Placental pericyte (primary cell): Measurements from ENCODE around the gene POLR2E. TPM values are rescaled to one million over a fixed set of nuclear protein-coding genes. Genes with fewer than 3 reads are reported as not detected.

Source experiments
- total RNA-seq: library from RNA; depleted of rRNA; stranded (reverse); fragments of >200 nt; gene quantifications from 2 replicates; pipeline ENCODE4 v1.2.3, GENCODE V29; 2012

Gene POLR2E
- 111 and 123 TPM in 2 replicates for total RNA-seq

DNA sequence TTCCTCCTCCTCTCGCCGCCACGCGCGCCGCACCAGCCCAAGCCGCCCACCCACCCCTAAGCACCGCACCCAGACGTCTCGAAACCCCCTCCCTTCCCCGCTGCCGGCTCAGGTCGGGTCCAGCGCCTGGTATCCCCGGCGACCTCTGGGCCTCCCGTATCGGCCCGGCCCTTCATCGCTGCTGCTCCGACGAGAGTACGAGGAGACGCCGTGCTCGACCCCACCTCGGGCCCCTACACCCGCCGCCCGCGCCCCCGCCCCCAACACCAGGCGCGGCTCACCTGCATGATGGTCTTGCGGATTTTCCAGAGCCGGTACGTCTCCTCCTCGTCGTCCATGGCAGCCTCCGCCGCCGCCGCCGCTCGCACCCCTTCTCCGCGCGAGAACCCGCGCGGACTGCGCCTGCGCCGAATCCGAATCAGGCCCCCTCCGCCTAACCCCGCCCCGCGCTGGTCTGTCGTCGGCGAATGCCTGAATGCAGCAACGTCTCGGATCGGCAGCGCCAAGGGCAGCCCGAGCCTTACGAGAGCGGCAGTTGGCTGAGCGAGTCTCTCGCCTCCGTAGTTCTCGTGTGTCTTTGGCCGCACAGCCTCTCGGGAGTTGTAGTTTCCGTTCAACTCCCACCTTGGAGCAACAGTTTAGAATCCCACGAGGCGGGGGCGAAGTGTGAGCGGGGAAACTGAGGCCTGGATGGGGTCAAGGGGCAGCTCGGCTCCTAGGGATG lies at the start of gene POLR2E:
TSS of gene POLR2E (minus strand) at position 398 of the 724 bp plus-strand sequence. CDS start at position 338, 60 bp downstream.

GRCh38 chr19:1103708-1104310 lies 8.6 kb upstream of the POLR2E start, which contains the start of gene GPX4:
Gene GPX4 (plus strand): TSS chr19:1103994. CDS start chr19:1104044, 50 bp downstream.

GRCh38 chr19:1066748-1067340 lies 28.3 kb downstream of the POLR2E start, which contains the start of gene ARHGAP45:
Gene ARHGAP45 (plus strand): TSS chr19:1067167. CDS start chr19:1067406, 239 bp downstream.

GRCh38 chr19:1039646-1040475 lies 55.3 kb downstream of the POLR2E start, which contains the start of gene ABCA7:
Gene ABCA7 (plus strand): TSS chr19:1040107. CDS start chr19:1041362, 1,255 bp downstream.

Other genes with a start within 250 kb of the POLR2E start
- gene ELANE, start 243.1 kb downstream of the POLR2E start, total RNA-seq = not detected in 2 replicates
- 2.4 and 62.4 TPM in 2 replicates for gene CFD, start 235.7 kb downstream of the POLR2E start, total RNA-seq
- gene MED16, start 202.2 kb downstream of the POLR2E start, total RNA-seq = 45.8 and 58.6 TPM in 2 replicates
- gene RNU6-9, start 201.9 kb downstream of the POLR2E start, total RNA-seq = not detected in 2 replicates
- gene R3HDM4, start 182.2 kb downstream of the POLR2E start, total RNA-seq = 32.2 and 41.9 TPM in 2 replicates
- gene KISS1R, start 178.0 kb downstream of the POLR2E start, total RNA-seq = 0.14 TPM in 1 of 2 replicates, not detected in the other
- gene ARID3A, start 169.3 kb downstream of the POLR2E start, total RNA-seq = 83.9 and 112 TPM in 2 replicates
- gene WDR18, start 111.0 kb downstream of the POLR2E start, total RNA-seq = 55.7 and 58.2 TPM in 2 replicates
- 0.14 and 0.66 TPM in 2 replicates for gene GRIN3B, start 95.0 kb downstream of the POLR2E start, total RNA-seq
- gene TMEM259, start 74.3 kb downstream of the POLR2E start, total RNA-seq = 119 and 132 TPM in 2 replicates
- not detected in 2 replicates for gene RNU6-2, start 73.9 kb downstream of the POLR2E start, total RNA-seq
- gene CNN2, start 68.8 kb downstream of the POLR2E start, total RNA-seq = 541 and 553 TPM in 2 replicates
- gene ABCA7, start 55.3 kb downstream of the POLR2E start, total RNA-seq = 18.0 and 19.0 TPM in 2 replicates
- 1.7 and 3.5 TPM in 2 replicates for gene ARHGAP45, start 28.2 kb downstream of the POLR2E start, total RNA-seq
- 150 and 588 TPM in 2 replicates for gene GPX4, start 8.6 kb upstream of the POLR2E start, total RNA-seq
- 58.4 and 77.7 TPM in 2 replicates for gene SBNO2, start 78.9 kb upstream of the POLR2E start, total RNA-seq
- 107 and 110 TPM in 2 replicates for gene STK11, start 110.4 kb upstream of the POLR2E start, total RNA-seq
- 5.7 and 6.8 TPM in 2 replicates for gene CBARP, start 142.6 kb upstream of the POLR2E start, total RNA-seq
- 17.2 and 25.2 TPM in 2 replicates for gene ATP5F1D, start 146.4 kb upstream of the POLR2E start, total RNA-seq
- 28.2 TPM in 2 replicates for gene MIDN, start 153.2 kb upstream of the POLR2E start, total RNA-seq
- 199 and 402 TPM in 2 replicates for gene CIRBP, start 174.0 kb upstream of the POLR2E start, total RNA-seq
- 21.4 and 27.6 TPM in 2 replicates for gene FAM174C, start 180.2 kb upstream of the POLR2E start, total RNA-seq
- gene EFNA2, start 190.5 kb upstream of the POLR2E start, total RNA-seq = not detected in 2 replicates